ACC112 (cell line): ENCODE measurements around the gene CAPS.
"Not testable (repeated sequence)": the region's sequence is repeated elsewhere in the genome, so short reads cannot be mapped to it uniquely, and the experiment has no call there.

ENCODE experiments used
- H2AFZ ChIP-seq: fragments of 200-600 bp; sonication (generic); one replicate; pipeline ENCODE4 v1.6.0; 2017; ENCODE audit warnings: antibody characterized with exemption, low read length; ENCODE audit not compliant: unreplicated experiment
- H3K27ac ChIP-seq: fragments of 200-600 bp; sonication (generic); 2 replicates; pipeline ENCODE4 v1.5.1; 2014; ENCODE audit warnings: low read depth, mild to moderate bottlenecking, antibody characterized with exemption, low read length, moderate library complexity
- H3K27me3 ChIP-seq: fragments of 200-600 bp; sonication (generic); 2 replicates; pipeline ENCODE4 v1.6.1; 2014; ENCODE audit warnings: mild to moderate bottlenecking, antibody characterized with exemption, low read length, moderate library complexity, mixed read lengths; ENCODE audit not compliant: insufficient read depth
- H3K36me3 ChIP-seq: fragments of 200-600 bp; sonication (generic); 2 replicates; pipeline ENCODE4 v1.6.1; 2016; ENCODE audit warnings: mild to moderate bottlenecking, antibody characterized with exemption, low read length, moderate library complexity, mixed read lengths; ENCODE audit not compliant: insufficient read depth
- H3K4me1 ChIP-seq: fragments of 200-600 bp; sonication (generic); one replicate; pipeline ENCODE4 v1.6.1; 2016; ENCODE audit warnings: low read length, mixed read lengths; ENCODE audit not compliant: insufficient read depth, unreplicated experiment, control insufficient read depth
- H3K4me3 ChIP-seq: fragments of 200-600 bp; sonication (generic); 2 replicates; pipeline ENCODE4 v1.5.1; 2014; ENCODE audit warnings: mild to moderate bottlenecking, low read depth, low read length
- H3K79me2 ChIP-seq: fragments of 200-600 bp; sonication (generic); one replicate; pipeline ENCODE4 v1.6.0; 2016; ENCODE audit warnings: low read length; ENCODE audit not compliant: control insufficient read depth, unreplicated experiment, insufficient read depth

Gene CAPS

DNA sequence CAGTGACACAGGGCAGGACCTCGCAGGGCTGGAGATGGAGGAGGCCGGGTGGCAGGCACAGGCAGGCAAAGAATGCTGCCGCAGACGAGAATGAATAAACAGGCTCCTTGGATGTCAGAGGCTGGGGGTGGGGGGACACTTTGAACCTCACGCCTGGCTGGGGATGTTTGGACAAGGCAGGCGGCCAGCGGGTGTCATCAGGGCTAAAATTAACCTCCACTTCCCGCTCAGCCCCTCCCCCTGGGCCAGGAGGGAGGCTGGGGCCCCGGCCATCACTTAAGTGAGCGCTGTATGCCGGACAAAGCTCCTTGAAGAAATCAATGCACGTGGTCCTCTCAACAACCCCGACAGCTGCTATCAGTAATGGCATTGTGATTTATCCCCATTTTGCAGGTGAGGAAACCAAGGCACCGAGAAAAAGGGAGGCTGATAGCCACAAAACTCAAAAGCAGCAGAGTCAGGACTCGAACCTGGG, 33.4 kb upstream of the CAPS start:
- no peaks in the 10 kb centered on the region for H3K27me3 ChIP-seq
- H3K27ac ChIP-seq, result no peak overlapping the region
- H3K36me3 ChIP-seq, result no peaks in the 10 kb centered on the region
- no peak overlapping the region for H3K4me3 ChIP-seq
- no peaks in the 10 kb centered on the region for H3K79me2 ChIP-seq
- no peaks in the 10 kb centered on the region for H3K4me1 ChIP-seq
- H2AFZ ChIP-seq, result no peak overlapping the region

DNA sequence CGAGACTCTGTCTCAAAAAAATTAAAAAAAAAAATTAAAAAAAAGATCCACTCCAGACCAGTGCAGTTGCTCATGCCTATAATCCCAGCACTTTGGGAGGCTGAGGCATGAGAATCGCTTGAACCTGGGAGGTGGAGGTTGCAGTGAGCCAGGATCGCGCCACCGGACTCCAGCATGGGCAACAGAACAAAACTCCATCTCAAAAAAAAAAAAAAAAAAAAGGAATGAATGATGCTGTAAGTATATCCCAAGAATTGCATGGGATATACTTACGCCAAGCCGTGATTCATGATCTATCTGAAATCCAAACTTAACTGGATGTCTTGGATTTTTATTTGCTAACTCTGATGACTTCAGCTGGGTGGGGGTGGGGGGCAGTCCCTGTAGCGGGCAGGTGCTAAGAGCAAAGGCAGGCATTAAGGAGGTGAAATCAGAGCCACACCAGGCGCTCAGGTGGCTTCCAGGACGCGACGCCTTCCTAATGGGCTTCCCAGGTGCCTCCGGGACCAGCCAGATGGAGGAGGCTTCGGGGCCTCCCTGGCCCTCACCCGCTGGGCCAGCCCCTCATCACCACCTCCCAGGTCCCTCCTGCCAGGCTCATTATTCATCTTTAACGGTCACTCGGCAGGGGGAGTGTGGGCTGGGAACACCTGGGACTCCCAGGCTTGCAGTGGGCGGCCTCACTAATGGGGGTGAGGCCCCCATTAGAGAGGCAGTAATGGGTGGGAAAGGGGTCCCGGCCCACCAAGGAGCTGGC, 32.3 kb upstream of the CAPS start:
- Histone ChIP-seq H3K4me3 (no peak overlapping the region), H3K79me2 (no peaks in the 10 kb centered on the region), H2AFZ (no peak overlapping the region), H3K36me3 (no peaks in the 10 kb centered on the region), H3K4me1 (no peaks in the 10 kb centered on the region), H3K27ac (no peak overlapping the region), H3K27me3 (no peaks in the 10 kb centered on the region)

GRCh38 chr19:5882421-5882968, 31.6 kb upstream of the CAPS start:
- no peaks in the 10 kb centered on the region for H3K79me2 ChIP-seq

GRCh38 chr19:5883157-5883873, 30.7 kb upstream of the CAPS start:
- not testable (repeated sequence) for H3K4me1 ChIP-seq, H2AFZ ChIP-seq, H3K27ac ChIP-seq, H3K4me3 ChIP-seq, H3K36me3 ChIP-seq, H3K79me2 ChIP-seq, H3K27me3 ChIP-seq

More at GRCh38 chr19:5882421-5882968, 31.6 kb upstream of the CAPS start:
- no peaks in the 10 kb centered on the region for H3K4me1 ChIP-seq
- no peak overlapping the region for H2AFZ ChIP-seq
- no peak overlapping the region for H3K27ac ChIP-seq
- H3K4me3 ChIP-seq, result no peak overlapping the region
- H3K27me3 ChIP-seq, result no peaks in the 10 kb centered on the region
- no peaks in the 10 kb centered on the region for H3K36me3 ChIP-seq

DNA sequence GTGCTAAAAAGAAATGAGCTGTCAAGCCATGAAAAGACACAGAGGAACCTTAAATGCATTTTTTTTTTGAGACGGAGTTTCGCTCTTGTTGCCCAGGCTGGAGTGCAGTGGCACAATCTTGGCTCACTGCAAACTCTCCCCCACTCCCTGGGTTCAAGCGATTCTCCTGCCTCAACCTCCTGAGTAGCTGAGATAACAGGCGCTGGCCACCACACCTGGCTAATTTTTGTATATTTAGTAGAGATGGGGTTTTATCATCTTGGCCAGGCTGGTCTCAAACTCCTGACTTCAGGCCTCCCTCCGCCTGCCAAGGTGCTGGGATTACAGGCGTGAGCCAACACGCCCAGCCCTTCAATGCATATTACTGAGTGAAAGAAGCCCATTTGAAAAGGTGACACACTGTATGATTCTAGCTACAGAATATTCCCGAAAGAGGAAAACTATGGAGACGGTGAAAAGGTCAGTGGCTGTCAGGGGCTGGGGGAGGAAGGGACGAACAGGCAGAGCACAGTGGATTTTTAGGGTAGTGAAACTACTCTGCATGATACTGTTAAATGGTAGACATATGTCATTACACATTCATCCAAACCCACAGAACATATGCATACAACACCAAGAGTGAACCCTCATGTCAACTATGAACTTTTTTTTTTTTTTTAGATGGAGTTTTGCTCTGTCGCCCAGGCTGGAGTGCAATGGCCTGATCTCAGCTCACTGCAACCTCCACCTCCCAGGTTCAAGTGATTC, 29.8 kb upstream of the CAPS start:
- H3K36me3 ChIP-seq, H2AFZ ChIP-seq, H3K27ac ChIP-seq, H3K4me1 ChIP-seq, H3K4me3 ChIP-seq, H3K79me2 ChIP-seq, H3K27me3 ChIP-seq: not testable (repeated sequence)

DNA sequence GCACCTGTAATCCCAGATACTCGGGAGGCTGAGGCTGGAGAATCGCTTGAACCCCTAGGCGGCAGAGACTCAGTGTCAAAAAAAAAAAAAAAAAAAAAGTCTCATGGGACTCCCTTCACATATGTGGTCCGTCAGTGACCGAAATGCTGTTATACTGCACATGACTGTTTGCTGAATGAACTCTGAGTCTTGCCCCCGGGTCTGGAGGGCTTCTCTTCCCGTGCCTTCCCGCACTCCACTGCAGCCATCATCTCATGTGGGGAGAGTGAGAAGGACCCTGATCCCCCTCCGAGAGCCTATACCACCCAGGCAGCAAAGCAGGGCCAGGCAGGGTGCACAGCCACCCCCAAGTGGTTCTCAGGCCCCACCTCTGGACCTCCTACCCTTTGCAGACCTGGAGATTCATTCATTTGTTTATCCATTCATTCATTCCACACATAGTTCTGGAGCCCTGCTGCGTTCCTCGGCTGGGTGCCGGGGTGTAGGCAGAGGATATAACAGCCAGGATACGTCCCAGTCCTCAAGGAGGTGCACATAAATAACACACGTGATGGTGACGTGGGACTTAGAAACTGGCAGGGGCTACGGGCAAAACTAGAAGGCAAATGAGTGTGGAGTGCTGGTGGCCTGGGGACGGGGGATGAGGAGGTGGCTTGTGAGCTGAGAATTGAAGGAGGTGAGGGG, 24.6 kb upstream of the CAPS start:
- no peaks in the 10 kb centered on the region for H3K4me1 ChIP-seq
- no peaks in the 10 kb centered on the region for H3K79me2 ChIP-seq
- H3K27ac ChIP-seq, result no peak overlapping the region

GRCh38 chr19:5890099-5890498, 24.0 kb upstream of the CAPS start:
- no peak overlapping the region for H2AFZ ChIP-seq
- no peak overlapping the region for H3K4me3 ChIP-seq
- no peaks in the 10 kb centered on the region for H3K36me3 ChIP-seq
- H3K27me3 ChIP-seq, result no peaks in the 10 kb centered on the region
- no peak overlapping the region for H3K27ac ChIP-seq
- H3K79me2 ChIP-seq, result no peaks in the 10 kb centered on the region
- H3K4me1 ChIP-seq, result no peaks in the 10 kb centered on the region

More for the DNA sequence above, 24.6 kb upstream of the CAPS start:
- Histone ChIP-seq H3K27me3 (no peaks in the 10 kb centered on the region), H2AFZ (no peak overlapping the region), H3K36me3 (no peaks in the 10 kb centered on the region), H3K4me3 (no peak overlapping the region)

DNA sequence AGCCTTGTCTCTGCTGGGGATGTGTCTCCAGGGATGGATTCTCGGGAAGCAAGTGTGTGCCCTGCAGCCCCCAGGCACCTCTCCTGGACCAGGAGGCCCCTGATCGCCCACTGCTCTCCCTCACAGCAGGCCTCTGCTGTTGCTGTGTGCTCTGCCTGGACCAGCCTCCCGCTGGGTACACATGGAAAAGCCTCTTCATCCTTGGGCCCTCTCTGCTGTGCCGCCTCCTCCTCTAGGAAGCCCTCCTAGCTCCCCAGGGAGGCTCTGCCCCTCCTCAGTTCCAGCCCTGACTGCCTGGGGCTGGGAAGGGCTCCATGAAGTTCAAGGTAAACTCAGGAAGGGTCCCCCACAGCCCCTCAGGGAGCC, 22.5 kb upstream of the CAPS start:
- H3K27me3 ChIP-seq, result no peaks in the 10 kb centered on the region
- H3K79me2 ChIP-seq, result no peaks in the 10 kb centered on the region
- H3K4me3 ChIP-seq, result no peak overlapping the region
- no peaks in the 10 kb centered on the region for H3K4me1 ChIP-seq
- no peak overlapping the region for H3K27ac ChIP-seq
- no peaks in the 10 kb centered on the region for H3K36me3 ChIP-seq
- H2AFZ ChIP-seq, result no peak overlapping the region

DNA sequence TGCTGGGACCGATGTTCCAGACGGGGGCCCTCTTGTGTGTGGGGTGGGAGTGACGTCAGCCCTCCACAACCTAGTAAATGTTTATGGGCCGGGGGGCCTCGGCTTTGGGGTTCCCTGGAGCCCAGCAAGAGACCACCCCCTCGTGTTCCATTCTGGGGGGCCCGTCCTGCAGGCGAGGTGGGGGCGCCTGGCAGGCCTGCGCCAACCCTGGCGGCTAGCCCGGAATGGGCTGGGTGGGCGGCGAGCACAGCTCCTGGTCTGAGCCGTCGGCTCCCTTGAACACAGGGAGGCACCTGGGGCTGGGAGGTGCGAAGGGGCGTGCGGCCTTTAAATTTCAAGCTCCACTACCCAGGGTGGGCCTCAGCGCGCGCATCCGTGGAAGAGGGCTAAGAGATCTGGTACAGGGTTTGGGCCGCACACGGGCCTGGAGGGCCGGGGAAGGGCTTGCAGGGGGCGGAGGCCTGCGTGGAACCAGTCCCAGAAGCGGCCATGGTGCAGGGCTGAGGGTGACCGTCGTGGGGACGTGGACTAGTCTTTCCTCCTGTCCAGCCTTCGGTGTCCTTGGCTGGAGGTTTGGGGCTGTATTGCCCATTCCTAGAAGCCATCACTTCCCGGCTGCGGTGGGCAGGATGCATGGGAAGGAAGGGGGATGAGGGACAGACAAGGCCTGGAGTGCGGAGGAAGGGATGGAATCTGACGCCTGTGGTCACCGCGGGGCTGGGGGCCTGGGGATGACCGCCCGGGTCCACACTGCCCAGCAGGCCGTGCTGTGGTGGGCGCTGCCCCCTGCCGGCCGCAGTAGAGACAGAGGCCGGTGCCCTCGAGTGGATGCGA, 21.9 kb upstream of the CAPS start:
- H3K27ac ChIP-seq, result no peak overlapping the region
- H3K27me3 ChIP-seq, result no peaks in the 10 kb centered on the region
- no peak overlapping the region for H2AFZ ChIP-seq
- H3K4me1 ChIP-seq, result no peaks in the 10 kb centered on the region
- H3K36me3 ChIP-seq, result no peaks in the 10 kb centered on the region
- H3K79me2 ChIP-seq, result no peaks in the 10 kb centered on the region
- H3K4me3 ChIP-seq, result no peak overlapping the region
